ENCODE data around the gene FAM180B. TPM values are rescaled to one million over a fixed set of nuclear protein-coding genes. Genes with fewer than 3 reads are reported as not detected.

The FAM180B gene
- total RNA-seq, 2 donors from 2014 or later, result 0.16 to 0.24 TPM

- Mint-ChIP-seq H3K36me3 (ENCODE audit: insufficient read depth in 2 of 2) (no peaks in the 10 kb centered on the region), H3K27ac (no peak overlapping the region), H3K4me3 (peak overlapping the region; percentile 34 to 43), H3K4me1 (ENCODE audit: low read depth) (peaks cover 10% of the 10 kb centered on the region), H3K27me3 (ENCODE audit: low read depth) (peaks cover 44% of the 10 kb centered on the region), H3K9me3 (no peaks in the 10 kb centered on the region)
- DNase-seq, result no peak
- no peak for ATAC-seq (replicated peaks in 1 of 2)
Measured at GRCh38 chr11:47593492-47593933, 7.0 kb downstream of the FAM180B start.

- H3K4me1 Mint-ChIP-seq (ENCODE audit: low read depth), result peaks cover 10% of the 10 kb centered on the region
- no peak for DNase-seq
- H3K27me3 Mint-ChIP-seq (ENCODE audit: low read depth), result peaks cover 44% of the 10 kb centered on the region
- H3K4me3 Mint-ChIP-seq, result peak within 1 kb of the TSS; percentile 34 to 43
- no peak within 1 kb of the TSS for H3K27ac Mint-ChIP-seq
- no peaks in the 10 kb centered on the region for H3K9me3 Mint-ChIP-seq
- ATAC-seq (replicated peaks in 1 of 2), result no peak
- H3K36me3 Mint-ChIP-seq (ENCODE audit: insufficient read depth in 2 of 2), result no peaks in the 10 kb centered on the region
Measured at GRCh38 chr11:47593934-47594855, 7.7 kb downstream of the FAM180B start, which contains the start of gene C1QTNF4. C1QTNF4 (minus strand) TSS chr11:47594411; CDS start chr11:47590810, 3,601 bp downstream.

GRCh38 chr11:47595029-47595428, 8.6 kb downstream of the FAM180B start:
- no peaks in the 10 kb centered on the region for H3K9me3 Mint-ChIP-seq
- ATAC-seq (replicated peaks in 1 of 2) (peak; percentile 12 to 20), DNase-seq (no peak)
- H3K4me3 Mint-ChIP-seq, result no peak overlapping the region
- no peaks in the 10 kb centered on the region for H3K36me3 Mint-ChIP-seq (ENCODE audit: insufficient read depth in 2 of 2)
- H3K27ac Mint-ChIP-seq, result no peak overlapping the region
- peaks cover 10% of the 10 kb centered on the region for H3K4me1 Mint-ChIP-seq (ENCODE audit: low read depth)
- peaks cover 44% of the 10 kb centered on the region for H3K27me3 Mint-ChIP-seq (ENCODE audit: low read depth)

- no peaks in the 10 kb centered on the region for H3K36me3 Mint-ChIP-seq (ENCODE audit: insufficient read depth in 2 of 2)
Measured at GRCh38 chr11:47595967-47596366, 9.5 kb downstream of the FAM180B start.

GRCh38 chr11:47599902-47600301, 13.4 kb downstream of the FAM180B start:
- Mint-ChIP-seq H3K27me3 (ENCODE audit: low read depth) (peaks cover 13% of the 10 kb centered on the region), H3K36me3 (ENCODE audit: insufficient read depth in 2 of 2) (no peaks in the 10 kb centered on the region), H3K4me1 (ENCODE audit: low read depth) (no peaks in the 10 kb centered on the region), H3K9me3 (no peaks in the 10 kb centered on the region), H3K4me3 (no peak overlapping the region), H3K27ac (no peak overlapping the region)
- DNase-seq, result no peak
- ATAC-seq (replicated peaks in 1 of 2), result no peak

More at GRCh38 chr11:47595967-47596366, 9.5 kb downstream of the FAM180B start:
- no peak overlapping the region for H3K27ac Mint-ChIP-seq
- H3K9me3 Mint-ChIP-seq, result no peaks in the 10 kb centered on the region
- DNase-seq (no peak), ATAC-seq (replicated peaks in 1 of 2) (no peak)
- H3K27me3 Mint-ChIP-seq (ENCODE audit: low read depth), result peaks cover 44% of the 10 kb centered on the region
- peaks cover 10% of the 10 kb centered on the region for H3K4me1 Mint-ChIP-seq (ENCODE audit: low read depth)
- H3K4me3 Mint-ChIP-seq, result no peak overlapping the region

- H3K36me3 Mint-ChIP-seq (ENCODE audit: insufficient read depth in 2 of 2), result no peaks in the 10 kb centered on the region
- no peaks in the 10 kb centered on the region for H3K27me3 Mint-ChIP-seq (ENCODE audit: low read depth)
- H3K4me3 Mint-ChIP-seq, result no peak overlapping the region
- no peak overlapping the region for H3K27ac Mint-ChIP-seq
- H3K4me1 Mint-ChIP-seq (ENCODE audit: low read depth), result no peaks in the 10 kb centered on the region
- no peak for DNase-seq
- H3K9me3 Mint-ChIP-seq, result no peaks in the 10 kb centered on the region
- ATAC-seq (replicated peaks in 1 of 2), result no peak
Measured at GRCh38 chr11:47603295-47603694, 16.8 kb downstream of the FAM180B start.

GRCh38 chr11:47605921-47606320, 19.4 kb downstream of the FAM180B start:
- ATAC-seq (replicated peaks in 1 of 2) (no peak), DNase-seq (no peak)
- H3K9me3 Mint-ChIP-seq, result no peaks in the 10 kb centered on the region
- no peak overlapping the region for H3K27ac Mint-ChIP-seq
- no peaks in the 10 kb centered on the region for H3K4me1 Mint-ChIP-seq (ENCODE audit: low read depth)
- no peaks in the 10 kb centered on the region for H3K27me3 Mint-ChIP-seq (ENCODE audit: low read depth)
- H3K36me3 Mint-ChIP-seq (ENCODE audit: insufficient read depth in 2 of 2), result no peaks in the 10 kb centered on the region
- H3K4me3 Mint-ChIP-seq, result no peak overlapping the region

- Mint-ChIP-seq H3K27ac (peak overlapping the region; percentile 17), H3K9me3 (no peaks in the 10 kb centered on the region), H3K4me3 (no peak overlapping the region), H3K27me3 (ENCODE audit: low read depth) (no peaks in the 10 kb centered on the region), H3K36me3 (ENCODE audit: insufficient read depth in 2 of 2) (no peaks in the 10 kb centered on the region), H3K4me1 (ENCODE audit: low read depth) (no peaks in the 10 kb centered on the region)
- ATAC-seq (replicated peaks in 1 of 2) (no peak), DNase-seq (no peak)
Measured at GRCh38 chr11:47606731-47607130, 20.3 kb downstream of the FAM180B start.

- no peak for ATAC-seq (replicated peaks in 1 of 2)
- DNase-seq, result no peak
- no peaks in the 10 kb centered on the region for H3K27me3 Mint-ChIP-seq (ENCODE audit: low read depth)
- H3K27ac Mint-ChIP-seq, result no peak overlapping the region
- no peaks in the 10 kb centered on the region for H3K9me3 Mint-ChIP-seq
- H3K4me1 Mint-ChIP-seq (ENCODE audit: low read depth), result no peaks in the 10 kb centered on the region
- H3K36me3 Mint-ChIP-seq (ENCODE audit: insufficient read depth in 2 of 2), result no peaks in the 10 kb centered on the region
- H3K4me3 Mint-ChIP-seq, result no peak overlapping the region
Measured at GRCh38 chr11:47607380-47607779, 20.9 kb downstream of the FAM180B start.

- no peaks in the 10 kb centered on the region for H3K27me3 Mint-ChIP-seq (ENCODE audit: low read depth)
- H3K36me3 Mint-ChIP-seq (ENCODE audit: insufficient read depth in 2 of 2), result no peaks in the 10 kb centered on the region
- no peaks in the 10 kb centered on the region for H3K4me1 Mint-ChIP-seq (ENCODE audit: low read depth)
- no peak overlapping the region for H3K4me3 Mint-ChIP-seq
- DNase-seq (no peak), ATAC-seq (replicated peaks in 1 of 2) (no peak)
- H3K9me3 Mint-ChIP-seq, result no peaks in the 10 kb centered on the region
- H3K27ac Mint-ChIP-seq, result no peak overlapping the region
Measured at GRCh38 chr11:47609675-47610074, 23.2 kb downstream of the FAM180B start.

- DNase-seq (no peak), ATAC-seq (replicated peaks in 1 of 2) (no peak)
- Mint-ChIP-seq H3K4me1 (ENCODE audit: low read depth) (no peaks in the 10 kb centered on the region), H3K36me3 (ENCODE audit: insufficient read depth in 2 of 2) (no peaks in the 10 kb centered on the region), H3K4me3 (no peak overlapping the region), H3K27me3 (ENCODE audit: low read depth) (no peaks in the 10 kb centered on the region), H3K27ac (no peak overlapping the region), H3K9me3 (no peaks in the 10 kb centered on the region)
Measured at GRCh38 chr11:47611348-47611794, 24.9 kb downstream of the FAM180B start.

- no peaks in the 10 kb centered on the region for H3K27me3 Mint-ChIP-seq (ENCODE audit: low read depth)
- DNase-seq (no peak), ATAC-seq (replicated peaks in 1 of 2) (no peak)
- H3K4me1 Mint-ChIP-seq (ENCODE audit: low read depth), result no peaks in the 10 kb centered on the region
- peaks cover 0 to 3% of the 10 kb centered on the region in 2 donors for H3K36me3 Mint-ChIP-seq (ENCODE audit: insufficient read depth in 2 of 2)
- peak overlapping the region; percentile 65 for H3K27ac Mint-ChIP-seq
- no peaks in the 10 kb centered on the region for H3K9me3 Mint-ChIP-seq
- H3K4me3 Mint-ChIP-seq, result no peak overlapping the region
Measured at GRCh38 chr11:47615249-47615648, 28.8 kb downstream of the FAM180B start.

GRCh38 chr11:47616726-47617416, 30.4 kb downstream of the FAM180B start:
- peaks cover 0 to 4% of the 10 kb centered on the region in 2 donors for H3K36me3 Mint-ChIP-seq (ENCODE audit: insufficient read depth in 2 of 2)
- no peaks in the 10 kb centered on the region for H3K4me1 Mint-ChIP-seq (ENCODE audit: low read depth)
- H3K9me3 Mint-ChIP-seq, result no peaks in the 10 kb centered on the region
- no peak overlapping the region for H3K4me3 Mint-ChIP-seq
- ATAC-seq (replicated peaks in 1 of 2) (peak in 1 of 2 donors; percentile 51), DNase-seq (peak; percentile 14 to 29)
- H3K27me3 Mint-ChIP-seq (ENCODE audit: low read depth), result no peaks in the 10 kb centered on the region
- no peak overlapping the region for H3K27ac Mint-ChIP-seq
